NCI-H1105 treated with DMSO at 0.1 percent for 48 hours (cell line): Measurements from ENCODE around the gene KCNQ1.

Experiments used
- DNase-seq: peaks from one replicate; lab custom pipeline; 2025; lab: John Stamatoyannopoulos, UW

Gene KCNQ1

DNA sequence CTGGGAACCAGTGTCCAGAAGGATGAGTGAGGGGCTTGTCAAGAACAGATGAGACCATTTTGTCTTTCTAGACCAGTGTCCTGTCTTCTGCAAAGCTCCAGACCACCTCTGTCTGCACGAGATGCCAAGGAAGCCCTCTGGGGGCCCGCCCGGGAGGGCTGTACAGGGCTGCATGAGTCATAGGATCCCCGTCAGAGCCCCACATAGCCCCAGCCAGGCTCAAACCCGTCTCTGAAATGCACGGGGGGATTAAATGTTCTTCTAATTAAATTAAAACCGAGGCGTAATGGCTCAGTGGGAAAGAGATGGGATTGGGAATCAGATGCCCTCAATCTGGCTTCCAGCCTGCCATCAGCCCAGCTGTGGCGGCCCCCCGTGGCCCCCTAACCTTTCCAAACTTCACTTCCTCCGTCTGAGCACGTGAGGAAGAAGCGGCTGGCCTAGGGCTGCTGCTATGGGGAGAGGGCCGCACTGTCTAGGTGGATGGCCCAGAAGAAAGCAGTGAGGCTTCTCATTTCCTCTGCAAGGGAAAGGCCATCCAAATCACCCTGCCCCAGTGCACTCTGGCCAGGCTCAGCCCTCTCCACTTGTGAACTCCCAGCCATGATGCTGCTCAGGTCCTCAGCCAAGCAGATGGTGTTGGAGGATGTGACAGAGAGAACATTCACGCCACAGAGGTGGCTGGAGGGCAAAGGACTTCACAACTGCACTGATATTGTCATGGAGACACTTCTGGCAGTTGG, 222.2 kb downstream of the KCNQ1 start:
- no peak for DNase-seq

DNA sequence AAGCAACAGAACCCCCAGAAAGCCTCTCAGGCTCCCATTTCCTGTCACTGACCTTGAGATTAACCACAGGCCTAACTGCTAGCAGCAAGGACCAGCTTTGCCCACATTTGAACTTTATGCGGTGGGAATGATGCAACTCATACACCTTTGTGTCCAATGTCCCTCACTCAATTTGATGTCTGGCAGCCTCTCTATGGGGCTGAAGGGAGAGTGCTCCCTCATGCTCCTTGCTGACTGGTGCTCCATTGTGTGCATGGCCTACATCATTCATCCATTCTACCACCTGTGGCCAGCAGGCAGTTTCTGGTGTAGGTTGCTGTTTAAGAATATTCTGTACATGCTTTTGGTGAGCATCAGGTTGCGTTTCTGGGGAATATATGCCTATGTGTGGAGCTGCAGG, 223.1 kb downstream of the KCNQ1 start:
- DNase-seq = no peak

GRCh38 chr11:2668876-2669275, 224.1 kb downstream of the KCNQ1 start:
- DNase-seq = no peak

DNA sequence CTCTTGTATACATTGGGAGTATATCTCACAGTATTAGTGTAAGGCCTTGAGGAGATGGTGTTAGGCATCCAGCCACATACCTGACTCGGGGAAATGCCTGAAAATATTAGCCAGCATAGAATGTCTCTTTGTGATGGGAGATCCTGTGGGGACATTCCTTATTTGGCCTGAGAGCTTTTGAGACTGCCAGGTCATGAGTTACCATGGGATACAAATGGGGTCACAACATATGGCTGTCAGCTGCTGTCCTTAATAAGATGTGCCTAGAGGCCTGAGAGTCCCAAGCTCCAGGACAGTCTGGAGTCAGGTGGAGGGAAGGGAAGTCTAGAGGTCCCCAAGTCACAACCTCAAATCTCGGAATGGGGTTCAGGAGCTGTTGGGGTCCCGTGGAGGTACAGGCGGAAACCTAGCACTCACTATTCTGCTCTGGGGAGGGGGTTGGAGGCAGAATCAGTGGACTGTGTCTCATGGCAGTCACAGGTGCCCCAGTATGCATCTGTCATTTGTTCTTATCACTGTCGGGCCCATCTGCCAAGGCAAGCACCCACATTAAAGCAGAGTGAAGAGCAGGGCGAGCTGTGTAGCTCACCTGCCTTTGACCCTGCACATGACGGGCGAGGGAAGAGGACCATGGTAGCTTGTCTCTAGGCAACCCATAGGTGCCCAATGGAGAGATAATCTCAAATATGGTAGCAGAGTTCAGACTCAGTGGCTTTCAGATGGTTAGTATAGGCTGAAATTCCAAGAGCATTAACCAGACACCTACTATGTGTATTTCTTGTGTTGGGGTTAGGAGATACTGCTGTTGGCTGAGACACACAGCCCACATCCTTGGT, 225.0 kb downstream of the KCNQ1 start:
- no peak for DNase-seq

GRCh38 chr11:2670541-2671100, 225.8 kb downstream of the KCNQ1 start:
- DNase-seq = no peak

DNA sequence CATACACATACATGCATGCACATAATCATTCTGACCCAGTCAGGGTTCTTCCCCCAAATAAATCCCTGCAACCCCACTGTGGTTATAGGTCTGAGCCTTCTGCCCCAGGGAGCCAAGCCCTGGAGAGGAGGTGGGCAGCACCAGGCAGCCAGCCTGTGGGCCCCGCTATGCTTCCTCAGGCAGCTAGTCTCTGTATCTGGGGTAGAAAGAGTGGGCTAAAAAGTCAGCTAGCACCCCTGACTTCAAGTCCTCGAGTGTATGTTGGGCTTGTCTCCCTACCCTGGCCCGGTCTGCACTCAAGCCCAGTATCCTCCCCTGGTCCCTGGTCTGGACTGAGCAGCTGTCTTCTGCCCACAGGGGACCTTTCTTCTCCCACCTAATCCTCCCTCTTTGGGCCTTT, 226.9 kb downstream of the KCNQ1 start:
- DNase-seq = no peak

DNA sequence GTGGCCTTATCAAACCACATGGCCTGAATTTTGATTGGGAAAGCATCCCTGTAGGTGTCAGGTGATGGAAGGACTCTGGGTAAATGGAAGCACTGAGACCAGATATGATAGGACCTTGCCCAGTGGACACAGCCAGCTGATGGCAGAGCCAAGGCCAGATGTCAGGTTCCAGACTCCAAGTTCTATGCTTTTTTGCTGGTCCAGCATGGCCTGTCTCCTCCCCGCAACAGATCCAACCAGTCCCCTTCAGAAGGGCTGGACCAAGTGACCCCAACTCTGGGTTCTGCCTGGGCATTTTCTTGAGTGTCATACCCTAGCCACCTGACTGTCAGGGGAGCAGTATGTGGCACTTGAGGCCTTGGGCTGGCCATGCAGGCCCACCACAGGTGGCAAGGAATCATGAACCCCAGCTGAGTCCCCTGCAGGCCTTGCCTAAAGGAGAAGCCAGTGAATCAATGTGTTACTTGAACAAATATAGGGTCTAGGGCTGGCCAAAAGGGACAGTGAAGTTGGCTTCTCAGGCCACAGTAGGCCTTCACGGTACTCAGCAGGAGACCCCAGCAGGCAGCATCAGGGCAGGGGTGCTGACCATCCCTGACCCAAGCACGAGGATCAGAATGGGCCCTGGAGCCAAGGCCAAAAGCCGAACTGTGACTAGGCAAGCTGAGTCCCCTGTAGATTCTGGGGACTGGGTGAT, 227.9 kb downstream of the KCNQ1 start:
- no peak for DNase-seq

DNA sequence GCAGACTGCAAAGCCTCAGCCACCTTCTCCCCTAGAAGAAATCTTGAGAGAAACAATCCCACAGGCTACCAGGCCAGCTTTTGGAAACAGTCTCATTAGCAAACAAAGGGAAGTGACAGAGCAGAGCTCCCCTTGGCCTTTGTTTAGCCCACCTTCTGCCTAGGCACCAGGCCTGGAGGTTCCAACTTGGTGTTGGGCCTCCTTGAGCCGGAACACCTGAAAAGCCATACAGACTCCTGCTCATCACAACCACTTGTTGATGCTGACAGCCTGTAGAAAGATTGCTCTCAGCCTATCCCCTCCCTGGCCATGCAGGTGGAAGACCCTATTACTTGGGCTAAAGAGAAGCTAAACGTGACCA, 228.4 kb downstream of the KCNQ1 start:
- no peak for DNase-seq

DNA sequence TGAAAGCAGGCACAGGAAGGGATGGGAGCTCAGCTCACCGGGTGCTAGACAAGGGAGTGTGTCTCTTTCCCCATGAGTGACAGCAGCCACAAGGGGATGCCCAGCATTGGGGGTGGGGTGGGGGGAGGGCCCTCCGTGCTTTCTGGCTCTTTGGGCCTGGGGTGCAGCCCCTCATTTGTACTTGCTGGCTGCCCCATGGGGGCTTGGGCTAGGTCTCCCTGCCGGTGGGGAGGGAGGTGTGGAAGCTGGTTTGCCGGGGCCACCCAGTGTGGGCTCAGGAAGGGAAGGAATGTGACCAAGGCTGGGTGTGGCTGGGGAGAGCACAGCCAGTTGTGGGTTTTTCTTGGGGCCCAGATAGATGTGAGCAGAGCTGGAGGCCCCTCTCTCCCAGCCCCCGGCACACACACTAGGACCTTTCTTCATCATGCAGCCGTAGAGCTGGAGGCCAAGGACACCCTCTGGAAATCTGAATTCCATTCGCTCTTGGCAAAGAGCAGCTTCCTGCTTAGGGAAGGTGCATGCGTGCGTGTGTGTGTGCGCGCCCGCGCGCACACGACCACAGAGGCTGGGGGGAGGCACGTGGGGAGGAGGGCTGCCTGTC, 229.2 kb downstream of the KCNQ1 start:
- no peak for DNase-seq

GRCh38 chr11:2674658-2675131, 229.9 kb downstream of the KCNQ1 start:
- DNase-seq = no peak

DNA sequence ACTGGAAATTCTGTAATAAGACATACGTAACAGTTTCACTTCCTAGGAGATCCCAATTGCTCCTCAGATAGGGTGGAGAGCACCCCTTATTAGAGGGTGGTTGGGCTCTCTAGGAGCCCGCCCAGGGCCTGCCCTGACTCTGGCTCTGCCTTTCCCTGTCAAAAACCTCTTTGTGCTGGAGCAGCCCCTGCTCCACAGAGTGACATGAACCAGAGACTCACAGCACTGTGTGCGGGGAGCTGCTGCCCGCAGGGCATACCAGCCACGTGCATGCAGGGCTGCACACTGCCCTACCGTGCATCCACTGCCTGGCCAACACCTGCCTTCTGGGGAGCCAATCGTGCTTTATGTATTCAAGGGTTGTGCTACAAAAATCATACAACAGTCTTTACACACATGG, 230.7 kb downstream of the KCNQ1 start:
- DNase-seq = no peak

DNA sequence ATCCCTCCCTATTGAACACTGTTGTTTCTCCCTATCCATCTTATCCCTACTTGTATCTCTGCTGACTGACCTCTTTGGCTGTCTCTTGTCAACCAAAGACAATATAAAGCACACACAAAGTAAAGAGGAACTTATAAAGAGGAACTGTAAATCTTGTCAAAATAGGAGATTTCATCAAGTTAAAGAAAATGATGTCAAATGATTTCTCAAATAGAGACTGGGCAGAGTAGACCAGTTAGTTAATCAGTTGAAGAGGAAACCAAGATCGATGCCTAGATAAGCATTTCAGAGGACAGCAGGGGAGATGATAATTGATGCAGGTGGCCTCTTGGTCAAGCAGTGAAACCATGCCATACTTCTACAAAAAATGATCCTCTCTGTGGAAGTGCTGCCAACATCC, 232.3 kb downstream of the KCNQ1 start:
- DNase-seq = no peak

DNA sequence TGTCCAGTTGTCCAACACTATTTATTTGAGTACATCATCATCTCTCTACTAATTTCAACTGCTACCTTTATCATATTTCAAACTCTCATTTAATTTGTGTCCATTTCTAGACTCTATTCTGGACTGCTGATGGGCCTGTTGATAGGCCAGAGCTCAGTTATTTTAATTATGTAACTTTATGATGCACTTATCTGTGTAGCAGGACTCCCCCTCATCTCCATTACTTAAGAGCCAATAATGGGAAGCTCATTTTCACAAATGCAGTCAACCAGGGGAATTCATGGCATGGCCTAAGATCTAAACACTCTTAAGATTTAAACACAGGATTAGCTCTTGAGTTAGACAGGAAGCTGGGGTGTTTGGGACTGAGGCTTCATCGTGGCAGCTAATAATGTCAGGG, 233.6 kb downstream of the KCNQ1 start:
- no peak for DNase-seq

DNA sequence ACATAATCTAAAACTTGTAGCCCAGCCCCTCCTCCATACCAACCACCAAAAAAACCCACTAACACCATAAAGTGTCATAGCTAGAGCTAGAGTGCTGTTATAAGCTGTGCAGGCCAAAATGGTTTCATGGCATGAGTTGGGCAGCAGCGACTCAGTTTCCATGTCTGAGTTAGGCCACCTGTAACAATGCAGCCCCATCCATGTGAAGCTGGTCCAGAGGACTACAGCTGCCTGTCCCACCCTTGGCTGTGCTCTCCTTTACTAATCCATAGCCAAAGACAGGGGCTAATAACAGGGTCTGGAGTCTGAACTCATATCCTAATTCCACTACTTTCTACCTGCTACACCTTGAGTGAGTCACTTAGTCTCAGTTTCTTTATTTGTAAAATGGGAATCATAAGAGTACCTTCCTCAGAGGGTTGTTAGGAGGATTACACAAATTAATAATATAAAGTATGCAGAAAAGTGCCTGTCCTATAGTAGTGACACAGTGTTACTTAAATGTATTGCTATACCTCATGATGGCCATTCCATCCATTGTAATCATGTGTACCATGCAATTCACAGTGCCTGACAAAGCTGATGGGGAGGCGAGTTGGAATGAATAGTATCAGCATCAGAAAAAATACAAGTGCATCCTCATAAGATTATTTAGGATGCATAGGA, 234.3 kb downstream of the KCNQ1 start:
- no peak for DNase-seq

- DNase-seq = no peak
Observed at GRCh38 chr11:2681408-2682145, 236.8 kb downstream of the KCNQ1 start.

DNA sequence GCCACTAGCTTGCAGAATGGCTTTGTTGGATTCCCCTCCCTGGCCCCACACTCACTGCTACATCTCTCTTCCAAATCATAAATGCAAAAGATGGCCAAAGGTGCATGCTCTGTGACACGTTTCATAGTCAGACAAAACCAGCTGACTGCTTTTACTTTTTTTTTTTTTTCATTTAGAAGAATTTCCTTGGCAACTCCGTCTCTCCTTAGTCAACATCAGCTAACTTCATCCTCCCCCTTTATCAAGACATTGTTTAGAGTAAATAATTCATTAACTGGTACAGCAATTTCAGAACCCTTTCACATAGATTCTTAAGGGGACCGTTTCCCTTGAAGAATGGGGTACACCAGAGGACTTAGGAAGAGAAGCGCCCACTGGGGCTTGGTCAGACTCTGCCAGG, 239.0 kb downstream of the KCNQ1 start:
- DNase-seq = no peak

GRCh38 chr11:2684581-2684980, 239.8 kb downstream of the KCNQ1 start:
- DNase-seq = no peak

- DNase-seq = no peak
Observed at GRCh38 chr11:2685051-2685450, 240.2 kb downstream of the KCNQ1 start.

- DNase-seq = no peak
Observed at GRCh38 chr11:2685566-2686359, 241.0 kb downstream of the KCNQ1 start.
